NCI-H146 treated with DMSO at 0.1 percent for 48 hours (cell line): ENCODE measurements around the gene DHRS4L2.
A peak's percentile ranks its signal among the peaks of the same experiment; 100 is the strongest.
"Not testable (repeated sequence)": the region's sequence is repeated elsewhere in the genome, so short reads cannot be mapped to it uniquely, and the experiment has no call there.

ENCODE experiments used
- DNase-seq: peaks from one replicate; lab custom pipeline; 2025; ENCODE audit not compliant: unreplicated experiment; lab: John Stamatoyannopoulos, UW

Gene DHRS4L2

DNA sequence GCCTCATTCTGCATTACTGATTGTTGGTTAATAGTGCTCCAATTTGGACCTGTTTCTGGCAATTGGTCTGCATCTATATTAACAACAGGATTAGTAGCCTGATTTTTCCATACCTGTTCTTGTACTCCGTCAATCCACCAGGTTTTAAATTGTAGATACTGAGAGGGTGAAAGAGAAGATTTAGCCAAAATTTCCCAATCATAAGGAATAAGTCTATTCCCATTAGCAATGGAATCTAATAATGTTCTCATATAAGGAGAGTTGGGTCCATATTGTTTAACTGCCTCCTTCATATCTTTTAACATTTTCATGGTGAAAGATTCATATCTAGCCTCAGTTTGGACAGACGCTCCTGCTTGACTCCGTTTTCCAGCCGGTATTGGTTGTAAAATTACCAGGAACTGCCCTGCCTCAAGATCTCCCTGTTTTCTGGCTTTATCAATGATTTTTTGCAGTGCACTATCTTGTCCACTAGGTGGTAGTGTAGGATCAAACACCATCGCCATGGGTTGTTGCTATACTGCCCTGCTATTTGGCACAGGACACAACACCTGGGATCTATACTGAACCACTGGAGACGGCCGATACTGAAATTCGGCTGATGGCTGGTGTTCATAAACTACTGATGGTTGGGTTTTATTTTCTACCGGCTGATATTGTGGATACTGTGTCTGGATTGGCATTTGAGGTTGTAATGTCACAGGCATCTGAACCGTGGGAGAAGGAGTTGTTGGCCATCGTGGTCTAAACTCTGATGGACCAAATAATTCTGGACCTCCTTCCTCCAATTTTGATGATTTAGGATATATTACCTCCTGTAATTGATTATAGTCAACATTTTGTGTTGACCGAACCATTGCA lies 25.2 kb downstream of the DHRS4L2 start:
- DNase-seq: peak; percentile 49

DNA sequence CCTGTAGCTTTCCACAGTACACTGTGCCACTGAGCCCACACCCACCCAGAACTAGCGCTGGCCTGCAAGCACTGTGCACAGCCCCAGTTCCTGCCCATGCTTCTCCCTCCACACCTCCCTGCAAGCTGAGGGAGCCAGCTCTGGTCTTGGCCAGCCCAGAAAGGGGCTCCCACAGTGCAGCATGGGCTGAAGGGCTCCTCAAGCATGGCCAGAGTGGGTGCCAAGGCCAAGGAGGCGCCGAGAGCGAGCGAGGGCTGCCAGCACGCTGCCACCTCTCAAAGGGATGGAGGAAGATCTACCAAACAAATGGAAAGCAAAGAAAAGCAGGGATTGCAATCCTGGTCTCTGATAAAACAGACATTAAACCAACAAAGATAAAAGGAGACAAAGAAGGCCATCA lies 27.0 kb downstream of the DHRS4L2 start:
- DNase-seq: not testable (repeated sequence)

- DNase-seq: not testable (repeated sequence)
Measured at GRCh38 chr14:24018978-24019377, 30.2 kb downstream of the DHRS4L2 start.

DNA sequence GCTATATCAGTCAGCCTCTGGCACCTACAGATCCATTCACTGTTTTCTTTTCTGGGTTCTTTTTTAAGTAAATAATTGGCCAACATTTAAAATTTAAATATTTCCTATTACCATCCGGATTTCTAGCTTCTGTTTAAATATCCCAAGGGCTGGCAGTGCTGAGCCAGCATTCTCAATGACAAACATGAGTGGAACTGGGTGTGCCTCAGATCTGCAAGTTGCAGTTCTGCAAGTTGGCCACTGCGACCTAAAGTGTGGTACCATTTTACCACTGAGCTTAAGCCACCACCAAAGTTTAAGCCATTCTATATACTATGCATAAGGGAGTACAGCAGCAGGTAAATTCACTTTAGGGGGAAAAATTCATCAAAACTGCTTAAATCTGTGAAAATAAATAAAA lies 31.2 kb downstream of the DHRS4L2 start:
- not testable (repeated sequence) for DNase-seq

GRCh38 chr14:24020520-24020919 lies 31.8 kb downstream of the DHRS4L2 start:
- DNase-seq: not testable (repeated sequence)

- DNase-seq: not testable (repeated sequence)
Measured at GRCh38 chr14:24024939-24025418, 36.2 kb downstream of the DHRS4L2 start.

DNA sequence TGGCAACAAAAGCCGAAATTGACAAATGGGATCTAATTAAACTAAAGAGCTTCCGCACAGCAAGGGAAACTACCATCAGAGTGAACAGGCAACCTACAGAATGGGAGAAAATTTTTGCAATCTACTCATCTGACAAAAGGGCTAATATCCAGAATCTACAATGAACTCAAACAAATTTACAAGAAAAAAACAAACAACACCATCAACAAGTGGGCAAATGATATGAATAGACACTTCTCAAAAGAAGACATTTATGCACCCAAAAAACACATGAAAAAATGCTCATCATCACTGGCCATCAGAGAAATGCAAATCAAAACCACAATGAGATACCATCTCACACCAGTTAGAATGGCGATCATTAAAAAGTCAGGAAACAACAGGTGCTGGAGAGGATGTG lies 41.0 kb downstream of the DHRS4L2 start:
- not testable (repeated sequence) for DNase-seq

DNA sequence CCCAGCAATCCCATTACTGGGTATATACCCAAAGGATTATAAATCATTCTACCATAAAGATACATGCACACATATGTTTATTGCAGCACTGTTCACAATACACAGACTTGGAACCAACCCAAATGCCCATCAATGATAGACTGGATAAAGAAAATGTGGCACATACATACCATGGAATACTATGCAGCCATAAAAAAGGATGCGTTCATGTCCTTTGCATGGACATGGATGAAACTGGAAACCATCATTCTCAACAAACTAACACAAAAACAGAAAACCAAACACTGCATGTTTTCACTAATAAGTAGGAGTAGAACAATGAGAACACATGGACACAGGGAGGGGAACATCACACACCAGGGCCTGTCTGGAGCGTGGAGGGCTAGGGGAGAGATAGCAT lies 42.6 kb downstream of the DHRS4L2 start:
- DNase-seq: not testable (repeated sequence)

GRCh38 chr14:24032727-24033418 lies 44.1 kb downstream of the DHRS4L2 start:
- DNase-seq: no peak

- DNase-seq: peak; percentile 14
Measured at GRCh38 chr14:24035769-24036168, 47.0 kb downstream of the DHRS4L2 start.

- DNase-seq: peak; percentile 54
Measured at GRCh38 chr14:24036169-24036962, 47.6 kb downstream of the DHRS4L2 start.

- DNase-seq: not testable (repeated sequence)
Measured at GRCh38 chr14:24036963-24037657, 48.4 kb downstream of the DHRS4L2 start.

DNA sequence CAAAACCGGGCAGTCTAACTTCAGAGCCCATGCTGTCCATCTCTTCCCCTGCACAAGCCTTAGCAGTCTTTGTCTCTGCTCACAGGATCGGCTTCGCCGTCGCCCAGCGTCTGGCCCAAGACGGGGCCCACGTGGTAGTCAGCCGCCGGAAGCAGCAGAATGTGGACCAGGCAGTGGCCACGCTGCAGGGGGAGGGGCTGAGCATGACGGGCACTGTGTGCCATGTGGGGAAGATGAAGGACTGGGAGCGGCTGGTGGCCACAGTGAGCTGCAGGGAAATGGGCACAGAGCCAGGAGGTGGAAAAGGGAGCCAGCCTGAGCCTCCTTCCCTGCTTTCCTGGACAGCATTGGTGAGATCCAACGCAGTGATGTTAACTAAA lies 48.9 kb downstream of the DHRS4L2 start:
- no peak for DNase-seq

DNA sequence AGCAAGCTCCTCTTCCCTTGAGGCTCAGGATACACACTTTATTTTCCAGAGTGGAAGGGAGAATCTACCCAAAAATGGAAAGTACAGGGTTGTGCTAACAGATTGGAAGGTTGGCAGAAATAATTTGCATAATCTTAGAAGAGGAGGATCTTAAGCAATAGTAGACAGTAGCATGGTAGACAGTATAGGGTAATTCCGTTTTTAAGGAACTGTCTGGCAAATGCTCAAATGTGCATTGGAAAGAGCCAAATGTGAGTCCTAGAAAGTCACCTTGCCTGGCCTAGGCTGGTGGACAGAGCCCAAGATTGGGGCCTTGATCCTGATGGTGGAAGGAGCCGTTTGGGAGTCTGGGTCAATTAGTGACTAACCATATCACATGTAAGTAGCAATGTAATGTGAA lies 50.0 kb downstream of the DHRS4L2 start:
- no peak for DNase-seq

GRCh38 chr14:24040692-24041091 lies 52.0 kb downstream of the DHRS4L2 start:
- no peak for DNase-seq

GRCh38 chr14:24042746-24043145 lies 54.0 kb downstream of the DHRS4L2 start:
- DNase-seq: no peak

GRCh38 chr14:24049002-24049401 lies 60.3 kb downstream of the DHRS4L2 start:
- DNase-seq: not testable (repeated sequence)

GRCh38 chr14:24050753-24051152 lies 62.0 kb downstream of the DHRS4L2 start:
- not testable (repeated sequence) for DNase-seq

DNA sequence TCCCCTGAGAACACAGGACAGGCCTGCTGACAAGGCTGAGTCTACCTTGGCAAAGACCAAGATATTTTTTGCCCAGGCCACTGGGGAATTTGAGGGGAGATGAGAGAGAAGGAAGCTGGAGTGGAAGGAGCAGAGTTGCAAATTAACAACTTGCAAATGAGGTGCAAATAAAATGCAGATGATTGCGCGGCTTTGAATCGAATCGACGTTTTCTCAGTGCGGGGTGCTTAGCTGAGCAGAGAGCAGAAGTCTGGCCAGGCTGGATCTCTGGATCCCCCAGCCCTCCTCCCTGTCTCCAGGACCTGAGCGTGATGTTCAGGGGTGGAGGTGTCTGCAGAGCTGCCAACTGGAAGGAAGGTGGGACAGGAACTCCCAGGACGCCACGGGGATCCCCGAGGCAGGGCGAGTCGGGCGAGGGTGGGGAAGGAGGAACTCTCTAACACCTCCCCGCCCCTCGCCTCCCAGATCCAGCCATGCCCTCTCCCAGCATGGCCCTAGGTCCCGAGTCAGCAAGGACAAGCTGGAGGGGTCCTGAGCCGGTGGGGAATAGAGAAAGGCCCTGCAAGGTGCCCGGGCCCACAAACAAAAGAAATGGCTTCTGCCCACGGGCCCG lies 62.6 kb downstream of the DHRS4L2 start:
- DNase-seq: no peak
